ENCODE measurements around the gene HOGA1.

- TF ChIP-seq, protein P1, sequence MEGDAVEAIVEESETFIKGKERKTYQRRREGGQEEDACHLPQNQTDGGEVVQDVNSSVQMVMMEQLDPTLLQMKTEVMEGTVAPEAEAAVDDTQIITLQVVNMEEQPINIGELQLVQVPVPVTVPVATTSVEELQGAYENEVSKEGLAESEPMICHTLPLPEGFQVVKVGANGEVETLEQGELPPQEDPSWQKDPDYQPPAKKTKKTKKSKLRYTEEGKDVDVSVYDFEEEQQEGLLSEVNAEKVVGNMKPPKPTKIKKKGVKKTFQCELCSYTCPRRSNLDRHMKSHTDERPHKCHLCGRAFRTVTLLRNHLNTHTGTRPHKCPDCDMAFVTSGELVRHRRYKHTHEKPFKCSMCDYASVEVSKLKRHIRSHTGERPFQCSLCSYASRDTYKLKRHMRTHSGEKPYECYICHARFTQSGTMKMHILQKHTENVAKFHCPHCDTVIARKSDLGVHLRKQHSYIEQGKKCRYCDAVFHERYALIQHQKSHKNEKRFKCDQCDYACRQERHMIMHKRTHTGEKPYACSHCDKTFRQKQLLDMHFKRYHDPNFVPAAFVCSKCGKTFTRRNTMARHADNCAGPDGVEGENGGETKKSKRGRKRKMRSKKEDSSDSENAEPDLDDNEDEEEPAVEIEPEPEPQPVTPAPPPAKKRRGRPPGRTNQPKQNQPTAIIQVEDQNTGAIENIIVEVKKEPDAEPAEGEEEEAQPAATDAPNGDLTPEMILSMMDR (IDR thresholded peaks at IDR 0.05), result no peak
- no peak for TF ChIP-seq ZFX (IDR thresholded peaks at IDR 0.05; ENCODE audit: borderline replicate concordance)
Measured at GRCh38 chr10:97607095-97607636, 23.0 kb downstream of the HOGA1 start.
